Immature natural killer cell (primary cell): ENCODE measurements around the gene SERINC2. TPM values are rescaled to one million over a fixed set of nuclear protein-coding genes. Genes with fewer than 3 reads are reported as not detected.

ENCODE experiments used
- DNase-seq, 3 donors: peaks; one replicate each; pipeline ENCODE4 v3.0.0; 2022; ENCODE audit warnings: mixed read lengths in 1 of 3
- H3K27ac Mint-ChIP-seq, 6 donors: one replicate each; pipeline ENCODE4 v1.8.0; 2020; ENCODE audit warnings: mixed read lengths in 6 of 6, mild to moderate bottlenecking in 5 of 6, inconsistent platforms in 4 of 6, moderate library complexity in 3 of 6
- H3K27me3 Mint-ChIP-seq, 3 donors: one replicate each; pipeline ENCODE4 v1.8.0; 2020 to 2021; ENCODE audit warnings: low read depth in 3 of 3, mild to moderate bottlenecking in 3 of 3, mixed read lengths in 3 of 3, moderate library complexity in 3 of 3, inconsistent platforms in 1 of 3
- H3K36me3 Mint-ChIP-seq, 3 donors: one replicate each; pipeline ENCODE4 v1.8.0; 2020; ENCODE audit warnings: mixed read lengths in 3 of 3, inconsistent platforms in 2 of 3, mild to moderate bottlenecking in 2 of 3
- H3K4me1 Mint-ChIP-seq, 2 donors: one replicate each; pipeline ENCODE4 v1.8.0; 2020; ENCODE audit warnings: inconsistent platforms in 2 of 2, mild to moderate bottlenecking in 2 of 2, mixed read lengths in 2 of 2, moderate library complexity in 1 of 2
- H3K4me3 Mint-ChIP-seq, 5 donors: one replicate each; pipeline ENCODE4 v1.8.0; 2020; ENCODE audit warnings: mild to moderate bottlenecking in 5 of 5, mixed read lengths in 5 of 5, inconsistent platforms in 3 of 5, moderate library complexity in 3 of 5
- H3K9me3 Mint-ChIP-seq, 6 donors: one replicate each; pipeline ENCODE4 v1.8.0; 2020; ENCODE audit warnings: mild to moderate bottlenecking in 6 of 6, mixed read lengths in 6 of 6, inconsistent platforms in 4 of 6, moderate library complexity in 3 of 6
- polyA plus RNA-seq, 3 donors: library from polyadenylated mRNA; unstranded; fragments of 300-500 nt; fragmentation: Illumina TruSeq; gene quantifications; one replicate each; pipeline ENCODE4 v1.2.3, GENCODE V29; 2021

Gene SERINC2
- polyA plus RNA-seq: not detected

DNA sequence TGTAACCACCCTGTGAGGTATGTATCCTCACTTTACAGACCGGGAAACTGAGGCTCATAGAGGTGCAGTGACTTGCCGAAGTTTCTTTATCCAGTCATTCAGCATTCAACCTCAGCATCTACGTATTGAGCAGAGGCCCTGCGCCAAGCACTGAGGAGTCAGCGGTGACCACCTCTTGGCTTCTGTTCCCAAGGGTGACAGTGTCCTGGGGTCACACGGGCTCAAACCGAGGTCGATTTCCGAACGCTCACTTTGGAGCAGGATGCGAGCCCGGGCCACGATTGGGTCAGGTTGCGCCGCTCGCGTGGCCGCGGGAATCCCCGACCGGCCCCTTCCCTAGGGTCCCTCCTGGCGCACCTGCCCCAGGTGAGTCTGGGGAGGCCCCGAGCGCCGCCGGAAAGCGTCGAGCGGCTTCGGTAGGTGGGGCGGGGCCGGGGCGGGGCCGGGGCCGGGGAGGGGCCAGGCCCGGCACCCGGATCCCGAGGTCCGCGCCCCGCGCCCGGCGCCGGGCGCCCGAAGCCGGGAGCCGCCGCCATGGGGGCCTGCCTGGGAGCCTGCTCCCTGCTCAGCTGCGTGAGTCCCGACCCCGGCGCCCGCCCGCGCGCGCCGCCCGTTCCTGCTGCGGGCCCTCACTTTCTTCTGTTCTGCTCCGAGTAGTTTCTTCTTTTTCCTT lies at the start of gene SERINC2:
Gene SERINC2, plus strand, starts transcription at position 482 of the 673 bp plus-strand sequence. Its CDS starts 53 bp downstream, at position 535.
- peaks cover 6 to 15% of the 10 kb centered on the region in 2 donors for H3K4me1 Mint-ChIP-seq
- peaks cover 0 to 1% (median 0%) of the 10 kb centered on the region in 6 donors for H3K9me3 Mint-ChIP-seq
- no peak for DNase-seq
- peaks cover 14 to 16% (median 16%) of the 10 kb centered on the region in 3 donors for H3K27me3 Mint-ChIP-seq
- H3K27ac Mint-ChIP-seq: peak within 1 kb of the TSS in 2 of 6 donors; percentile 55 to 74
- H3K36me3 Mint-ChIP-seq: peaks cover 0 to 7% (median 3%) of the 10 kb centered on the region in 3 donors
- H3K4me3 Mint-ChIP-seq: peak within 1 kb of the TSS; percentile 82 to 97 (median 90)

DNA sequence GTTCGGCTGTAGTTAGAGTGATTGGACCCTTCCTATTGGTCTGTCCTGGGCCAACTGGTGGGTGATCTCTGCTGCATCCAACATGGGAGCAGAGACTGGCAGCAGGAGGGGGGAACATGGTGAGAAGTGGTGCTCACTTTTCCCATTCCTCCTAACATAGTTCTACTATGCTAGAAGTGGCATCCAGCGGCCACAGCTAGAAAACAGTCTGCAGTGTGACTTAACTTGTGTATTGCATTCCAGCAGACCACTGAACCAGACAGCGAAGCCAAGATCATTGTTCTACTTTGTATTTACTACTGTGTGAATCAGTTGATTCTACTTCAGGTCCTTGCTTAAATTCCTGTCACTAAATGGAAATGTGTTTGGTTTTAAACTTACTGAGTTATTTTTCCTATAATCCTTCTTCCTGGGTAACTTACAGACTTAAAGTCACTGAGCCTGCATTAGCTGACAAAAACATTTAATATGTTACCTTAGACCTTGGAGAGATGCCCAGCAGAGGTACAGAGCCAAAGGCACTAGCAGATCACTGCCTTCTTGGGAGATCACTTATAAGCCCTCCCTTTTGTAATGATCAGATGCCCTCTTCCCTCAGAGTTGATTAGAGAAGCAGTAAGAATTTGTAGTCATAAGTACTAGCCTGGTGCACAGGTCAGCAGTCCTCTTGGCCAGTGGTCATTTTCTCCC lies 48.3 kb upstream of the SERINC2 start:
- Mint-ChIP-seq H3K36me3 (peaks cover 13 to 31% (median 27%) of the 10 kb centered on the region in 3 donors), H3K4me1 (no peaks in the 10 kb centered on the region), H3K27ac (no peak overlapping the region), H3K27me3 (peaks cover 0 to 1% (median 0%) of the 10 kb centered on the region in 3 donors), H3K4me3 (no peak overlapping the region), H3K9me3 (no peaks in the 10 kb centered on the region)
- no peak for DNase-seq

DNA sequence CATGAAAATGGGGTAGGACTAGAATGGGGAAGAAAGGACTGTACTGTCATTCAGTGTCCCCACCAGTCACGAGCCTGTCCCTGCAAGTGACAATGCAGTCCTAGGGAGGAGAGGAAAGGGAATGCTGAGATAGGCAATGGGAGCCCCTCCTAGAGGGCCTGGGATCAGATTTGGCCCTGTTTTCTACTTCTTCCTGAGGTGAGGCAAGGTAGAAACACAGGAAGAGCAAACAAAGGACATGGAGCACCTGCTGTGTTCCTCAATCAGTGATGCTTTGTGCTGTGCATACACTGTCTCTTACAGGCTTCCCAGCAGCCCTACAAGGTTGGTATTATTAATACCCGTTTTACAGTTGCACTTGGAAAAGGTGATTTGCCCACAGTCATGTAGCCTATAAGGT lies 46.2 kb upstream of the SERINC2 start:
- Mint-ChIP-seq H3K9me3 (no peaks in the 10 kb centered on the region), H3K27me3 (peaks cover 0 to 1% (median 0%) of the 10 kb centered on the region in 3 donors), H3K36me3 (peaks cover 13 to 29% (median 23%) of the 10 kb centered on the region in 3 donors), H3K4me1 (no peaks in the 10 kb centered on the region), H3K4me3 (no peak overlapping the region), H3K27ac (no peak overlapping the region)
- no peak for DNase-seq

DNA sequence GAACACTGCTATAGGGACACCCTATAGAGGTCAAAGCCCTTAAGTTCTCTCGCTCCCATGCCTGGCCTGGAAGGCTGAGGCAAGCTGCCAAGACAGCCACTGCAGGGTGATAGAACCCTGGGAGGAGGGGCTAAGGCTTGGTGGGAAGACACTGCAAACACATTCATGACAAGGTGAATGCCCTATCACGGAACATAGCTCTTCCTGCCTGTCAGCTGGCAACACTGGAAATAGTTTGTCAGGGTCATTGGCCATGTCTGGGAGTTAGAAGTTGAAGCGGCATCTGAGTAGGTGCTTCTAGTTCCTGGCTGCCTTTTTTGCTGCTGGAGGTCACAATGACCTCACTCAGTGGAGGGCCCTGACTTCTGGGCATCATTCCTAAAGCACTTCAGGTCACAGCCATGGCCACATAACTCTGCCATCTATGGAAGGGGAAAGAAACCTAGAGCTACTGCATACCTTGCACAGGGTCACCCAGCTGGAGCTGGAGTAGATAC lies 44.4 kb upstream of the SERINC2 start:
- no peak for DNase-seq
- Mint-ChIP-seq H3K27me3 (peaks cover 0 to 3% (median 0%) of the 10 kb centered on the region in 3 donors), H3K9me3 (no peaks in the 10 kb centered on the region), H3K36me3 (peaks cover 10 to 29% (median 19%) of the 10 kb centered on the region in 3 donors), H3K4me1 (peaks cover 13% of the 10 kb centered on the region in 2 donors), H3K27ac (no peak overlapping the region), H3K4me3 (no peak overlapping the region)

DNA sequence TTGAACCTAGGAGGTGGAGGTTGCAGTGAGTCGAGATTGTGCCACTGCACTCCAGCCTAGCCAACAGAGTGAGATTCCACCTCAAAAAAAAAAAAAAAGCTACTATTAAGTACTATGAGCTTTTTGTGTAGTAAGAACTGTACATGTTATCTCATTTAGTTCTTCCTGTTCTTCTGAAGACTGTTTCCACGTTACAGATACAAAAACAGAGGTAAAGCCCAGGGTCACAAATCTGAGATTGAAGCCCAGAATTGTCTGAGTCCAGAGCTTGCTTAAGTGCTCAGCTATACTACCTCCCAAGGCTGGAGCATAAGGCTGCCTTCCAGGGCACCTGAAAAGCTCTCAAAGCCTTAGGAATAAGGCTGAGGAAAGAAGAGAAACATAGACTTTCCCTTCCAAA lies 43.0 kb upstream of the SERINC2 start:
- no peak overlapping the region for H3K27ac Mint-ChIP-seq
- no peak for DNase-seq
- peaks cover 0 to 2% (median 0%) of the 10 kb centered on the region in 3 donors for H3K27me3 Mint-ChIP-seq
- peaks cover 18% of the 10 kb centered on the region in 2 donors for H3K4me1 Mint-ChIP-seq
- H3K9me3 Mint-ChIP-seq: no peaks in the 10 kb centered on the region
- H3K36me3 Mint-ChIP-seq: peaks cover 2 to 17% (median 8%) of the 10 kb centered on the region in 3 donors
- H3K4me3 Mint-ChIP-seq: no peak overlapping the region

DNA sequence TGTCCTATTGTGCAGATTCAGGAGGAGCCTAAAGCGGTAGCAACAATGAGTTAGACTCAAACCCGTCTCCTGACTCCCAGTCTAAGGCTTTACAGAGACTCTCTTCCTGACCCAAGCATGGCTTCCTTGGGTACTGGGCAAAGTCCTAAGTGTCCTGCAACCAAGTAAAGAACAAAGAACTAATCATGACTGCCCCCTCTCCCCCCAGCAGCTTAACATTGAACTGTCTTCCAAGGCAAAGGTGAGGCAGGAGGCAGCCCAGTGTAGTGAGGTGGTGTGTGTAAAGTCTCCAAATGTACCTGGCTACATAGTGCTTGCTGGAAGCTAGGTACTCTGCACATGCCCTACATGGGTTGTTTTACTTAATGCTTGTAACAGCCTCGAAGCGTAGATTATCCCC lies 42.4 kb upstream of the SERINC2 start:
- Mint-ChIP-seq H3K36me3 (peaks cover 0 to 13% (median 4%) of the 10 kb centered on the region in 3 donors), H3K9me3 (no peaks in the 10 kb centered on the region), H3K4me3 (no peak overlapping the region), H3K27me3 (peaks cover 0 to 2% (median 0%) of the 10 kb centered on the region in 3 donors), H3K4me1 (peaks cover 18% of the 10 kb centered on the region in 2 donors), H3K27ac (no peak overlapping the region)
- DNase-seq: no peak

DNA sequence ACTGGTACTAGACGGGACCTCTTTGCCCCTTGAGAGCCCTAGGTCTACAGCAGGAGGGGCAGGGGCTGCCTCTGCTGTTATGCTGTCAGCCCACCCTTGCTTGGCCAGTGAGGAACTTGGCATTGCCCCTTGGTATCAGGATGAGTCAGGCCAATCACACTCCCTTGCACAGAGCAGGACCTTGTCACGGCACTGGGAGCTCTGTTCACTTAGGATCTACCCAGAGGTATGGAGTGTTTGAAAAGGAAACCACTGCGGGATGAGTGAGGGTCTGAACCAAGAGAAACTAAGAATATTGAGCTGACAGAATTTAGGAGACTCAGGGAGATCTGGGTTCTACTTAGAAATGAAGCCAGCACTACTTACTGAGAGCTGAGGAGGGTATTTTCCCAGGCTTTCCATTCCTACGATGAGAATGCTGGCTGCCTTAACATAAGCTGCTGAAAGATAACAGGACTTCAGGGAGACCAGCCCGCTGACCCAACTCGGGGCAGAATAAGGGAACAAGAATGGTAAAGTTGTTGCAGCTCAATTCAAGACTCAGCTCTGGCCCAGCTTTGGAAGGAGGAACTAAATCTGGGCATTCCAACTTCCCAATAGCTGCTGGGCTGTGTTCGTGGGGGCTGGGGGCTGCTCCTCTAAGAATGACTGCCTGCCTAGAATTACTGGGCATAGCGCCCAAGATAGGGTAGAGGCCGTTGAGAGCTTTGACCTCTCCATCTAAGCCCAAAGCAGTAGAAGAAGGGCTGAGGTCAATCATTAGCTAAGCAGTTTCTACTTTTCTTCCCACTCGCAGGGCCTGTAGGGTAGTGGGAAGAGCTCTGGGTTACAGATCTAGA lies 41.7 kb upstream of the SERINC2 start:
- Mint-ChIP-seq H3K36me3 (peaks cover 0 to 8% (median 0%) of the 10 kb centered on the region in 3 donors), H3K4me3 (peak overlapping the region in 1 of 5 donors; percentile 34), H3K4me1 (peaks cover 18% of the 10 kb centered on the region in 2 donors), H3K9me3 (no peaks in the 10 kb centered on the region), H3K27ac (no peak overlapping the region), H3K27me3 (peaks cover 0 to 2% (median under 1%) of the 10 kb centered on the region in 3 donors)
- DNase-seq: no peak

DNA sequence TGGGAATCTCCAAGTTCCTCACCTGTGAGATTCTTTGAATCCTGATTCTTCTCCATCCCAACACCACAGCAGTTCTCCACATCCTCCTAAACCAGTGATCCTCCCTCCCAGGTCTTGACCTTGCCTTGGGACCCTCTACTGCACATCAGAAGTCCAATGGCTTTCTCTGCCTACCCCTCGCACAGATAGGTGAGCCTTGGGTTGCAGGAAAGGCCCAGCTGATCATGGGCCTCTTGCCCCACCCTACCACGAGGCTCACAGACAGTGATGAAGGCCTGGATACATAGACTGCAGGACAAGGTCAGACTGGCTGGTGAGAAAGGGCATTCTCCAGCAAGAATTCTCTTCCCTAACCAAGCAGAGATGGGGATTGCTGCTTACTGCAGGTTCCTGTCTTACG lies 41.0 kb upstream of the SERINC2 start:
- no peak for DNase-seq
- peak overlapping the region in 3 of 5 donors; percentile 22 to 91 (median 63) for H3K4me3 Mint-ChIP-seq
- peaks cover 0 to 4% (median 4%) of the 10 kb centered on the region in 3 donors for H3K27me3 Mint-ChIP-seq
- H3K9me3 Mint-ChIP-seq: no peaks in the 10 kb centered on the region
- H3K36me3 Mint-ChIP-seq: peaks cover 0 to 5% (median 0%) of the 10 kb centered on the region in 3 donors
- peak overlapping the region in 1 of 6 donors; percentile 58 for H3K27ac Mint-ChIP-seq
- H3K4me1 Mint-ChIP-seq: peaks cover 18% of the 10 kb centered on the region in 2 donors

DNA sequence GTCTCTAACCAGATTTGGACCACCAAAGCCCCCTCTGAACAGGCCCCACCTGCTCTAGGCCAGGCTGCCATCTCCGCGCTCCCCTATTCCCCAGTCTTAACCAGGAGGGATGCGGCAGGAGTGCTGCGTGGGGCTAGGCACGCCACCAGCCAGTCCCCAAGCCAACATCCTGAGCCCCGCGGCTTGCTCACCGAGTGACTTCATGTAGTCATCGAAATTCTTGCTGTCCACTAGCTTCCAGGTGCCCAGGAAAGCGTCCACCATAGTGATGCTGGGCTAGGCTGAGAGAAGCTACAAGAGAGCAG lies 40.3 kb upstream of the SERINC2 start:
- DNase-seq: no peak
- peaks cover 0 to 5% (median 0%) of the 10 kb centered on the region in 3 donors for H3K36me3 Mint-ChIP-seq
- peak overlapping the region in 1 of 6 donors; percentile 58 for H3K27ac Mint-ChIP-seq
- peak overlapping the region; percentile 17 to 92 (median 63) for H3K4me3 Mint-ChIP-seq
- H3K4me1 Mint-ChIP-seq: peaks cover 18% of the 10 kb centered on the region in 2 donors
- H3K9me3 Mint-ChIP-seq: no peaks in the 10 kb centered on the region
- peaks cover 0 to 4% (median 4%) of the 10 kb centered on the region in 3 donors for H3K27me3 Mint-ChIP-seq

DNA sequence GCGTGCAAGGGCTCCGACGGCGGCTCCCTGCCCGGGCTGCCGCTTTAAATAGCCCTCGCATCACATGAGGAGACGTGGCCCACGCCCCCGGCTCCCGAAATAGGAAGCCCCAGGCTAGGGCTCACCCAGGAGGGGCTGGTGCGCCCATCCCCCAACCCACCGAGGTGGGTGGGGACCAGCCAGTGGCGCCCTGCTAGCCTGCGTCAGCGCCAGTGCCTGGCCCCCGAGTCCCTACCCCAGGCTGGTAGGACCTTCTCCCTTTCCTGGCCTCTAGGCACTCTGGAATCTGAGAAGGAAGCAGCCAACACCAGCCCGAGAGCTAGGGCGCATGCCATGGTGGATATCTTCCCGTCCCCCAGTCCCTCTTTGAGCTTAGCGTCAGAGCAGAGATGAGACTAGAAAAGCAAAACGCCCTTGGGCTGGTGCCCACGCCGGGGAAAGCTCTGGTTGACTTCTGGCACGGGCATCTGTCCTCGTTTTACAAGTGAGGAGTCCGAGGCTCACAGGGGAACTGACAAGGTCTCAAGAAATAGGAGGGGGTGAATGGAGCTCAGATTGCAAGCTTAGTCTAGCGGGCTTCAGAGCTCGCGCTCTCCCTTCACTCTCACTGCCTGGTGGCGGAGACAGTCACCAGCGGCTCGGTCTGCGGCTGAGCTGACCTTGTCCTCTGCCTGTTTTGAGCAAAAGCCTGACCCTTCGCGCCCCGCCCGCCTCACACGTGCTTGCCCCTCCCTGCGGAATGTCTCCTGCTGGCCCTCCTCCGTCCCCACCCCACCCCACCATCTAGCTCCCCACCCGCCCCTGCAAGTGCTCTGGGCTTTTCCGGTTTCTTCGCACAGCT lies 39.7 kb upstream of the SERINC2 start, which contains the start of gene FABP3:
Gene FABP3, minus strand, starts transcription at position 21 of the 841 bp plus-strand sequence. CDS start 62 bp downstream, outside the sequence.
- H3K36me3 Mint-ChIP-seq: peaks cover 0 to under 1% (median 0%) of the 10 kb centered on the region in 3 donors
- H3K9me3 Mint-ChIP-seq: no peaks in the 10 kb centered on the region
- peaks cover 0 to 4% (median 4%) of the 10 kb centered on the region in 3 donors for H3K27me3 Mint-ChIP-seq
- peak in 2 of 3 donors; percentile 18 to 27 for DNase-seq
- peak within 1 kb of the TSS; percentile 17 to 82 (median 60) for H3K27ac Mint-ChIP-seq
- peaks cover 18% of the 10 kb centered on the region in 2 donors for H3K4me1 Mint-ChIP-seq
- H3K4me3 Mint-ChIP-seq: peak within 1 kb of the TSS; percentile 82 to 93 (median 91)

DNA sequence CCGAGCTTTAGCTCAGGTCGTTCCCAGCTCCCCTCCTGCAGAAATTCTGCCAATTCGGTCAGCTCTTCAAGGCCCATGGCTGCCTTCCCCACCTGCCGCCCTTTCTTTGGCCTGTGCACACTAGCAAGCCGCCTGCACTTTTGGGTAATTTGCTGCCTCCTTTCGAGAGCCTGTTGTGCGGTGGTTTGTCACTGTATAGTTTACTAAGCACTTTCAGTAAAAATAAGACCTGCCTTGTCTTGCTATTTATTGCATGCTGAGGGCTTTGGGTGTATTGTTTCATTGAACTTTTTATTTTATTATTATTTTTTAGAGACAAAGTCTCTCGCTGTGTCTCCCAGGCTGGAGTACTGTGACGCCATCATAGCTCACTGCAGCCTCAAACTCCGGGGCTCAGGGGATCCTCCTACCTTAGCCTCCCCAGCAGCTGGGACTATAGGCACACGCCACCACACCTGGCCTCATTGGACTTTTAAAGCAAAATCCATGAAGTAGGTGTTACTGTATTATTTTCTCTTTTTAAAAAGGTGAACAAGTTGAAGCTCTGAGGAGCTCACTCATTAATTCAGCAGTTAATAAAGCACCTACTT lies 39.0 kb upstream of the SERINC2 start:
- DNase-seq: no peak
- peaks cover 0 to 3% (median 0%) of the 10 kb centered on the region in 3 donors for H3K36me3 Mint-ChIP-seq
- H3K4me3 Mint-ChIP-seq: peak overlapping the region; percentile 82 to 93 (median 91)

DNA sequence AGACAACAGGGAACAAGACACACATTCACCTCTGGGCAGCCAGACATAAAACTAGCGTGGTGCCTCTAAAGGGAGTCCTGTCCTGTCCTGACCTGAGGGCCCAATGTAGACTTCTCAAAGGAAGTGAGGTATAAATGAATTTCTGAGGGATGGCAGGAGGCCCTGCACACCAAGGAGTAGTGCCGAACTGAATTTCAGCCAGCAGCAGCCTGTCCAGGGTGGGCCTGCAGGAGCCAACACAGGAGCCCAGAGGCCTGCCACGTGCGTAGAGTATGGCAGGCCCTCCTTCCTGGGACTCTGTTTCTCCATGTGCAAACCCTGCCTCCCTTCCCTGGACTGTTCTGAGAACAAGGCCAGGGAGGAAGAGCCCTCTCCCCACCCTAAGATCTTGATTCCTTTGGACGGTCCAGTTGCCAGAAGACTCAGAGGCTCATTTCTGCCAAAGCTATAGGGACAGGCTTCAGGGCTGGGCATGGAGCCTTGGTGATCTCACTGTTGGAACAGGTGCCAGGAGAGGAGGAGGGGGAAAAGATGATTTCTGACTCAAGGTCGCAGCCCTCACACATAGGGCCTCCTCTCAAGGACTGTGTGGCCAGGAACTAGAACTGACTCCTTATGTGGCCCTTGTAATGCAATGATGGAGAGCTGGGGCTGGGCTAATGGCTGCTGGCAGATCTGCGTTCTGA lies 38.4 kb upstream of the SERINC2 start:
- Mint-ChIP-seq H3K27me3 (peaks cover 0 to 7% (median 4%) of the 10 kb centered on the region in 3 donors), H3K4me1 (peaks cover 18% of the 10 kb centered on the region in 2 donors), H3K36me3 (peaks cover 0 to 3% (median 0%) of the 10 kb centered on the region in 3 donors), H3K9me3 (no peaks in the 10 kb centered on the region), H3K4me3 (peak overlapping the region; percentile 10 to 92 (median 83)), H3K27ac (no peak overlapping the region)
- DNase-seq: no peak

More for the DNA sequence above, 39.0 kb upstream of the SERINC2 start:
- peaks cover 0 to 7% (median 4%) of the 10 kb centered on the region in 3 donors for H3K27me3 Mint-ChIP-seq
- H3K27ac Mint-ChIP-seq: peak overlapping the region in 4 of 6 donors; percentile 36 to 79 (median 44)
- no peaks in the 10 kb centered on the region for H3K9me3 Mint-ChIP-seq
- H3K4me1 Mint-ChIP-seq: peaks cover 18% of the 10 kb centered on the region in 2 donors
